Calu3 (cell line): Measurements from ENCODE around the gene MTUS2. TPM values are rescaled to one million over a fixed set of nuclear protein-coding genes. Genes with fewer than 3 reads are reported as not detected.

Experiments used
- BruUV-seq: library from RNA; stranded (reverse); fragments of 400-500 nt; replicated peaks from 2 replicates; lab custom pipeline; 2021; lab: Mats Ljungman, UMichigan
- CTCF ChIA-PET: fragments of 300-600 bp; sonication (Branson Sonifier 250); formaldehyde crosslinking; loops from one replicate; lab custom pipeline; 2022; ENCODE audit warnings: antibody characterized with exemption; lab: Charles Lee
- DNase-seq: peaks from one replicate; pipeline ENCODE4 v3.0.0; 2022
- H3K27ac Mint-ChIP-seq: one replicate; pipeline ENCODE4 v1.8.0; 2022; ENCODE audit warnings: mixed read lengths; ENCODE audit not compliant: unreplicated experiment
- H3K27me3 Mint-ChIP-seq: one replicate; pipeline ENCODE4 v1.8.0; 2022; ENCODE audit warnings: mixed read lengths; ENCODE audit not compliant: unreplicated experiment
- H3K36me3 Mint-ChIP-seq: one replicate; pipeline ENCODE4 v1.8.0; 2022; ENCODE audit warnings: mild to moderate bottlenecking, moderate library complexity, mixed read lengths; ENCODE audit not compliant: insufficient read depth, unreplicated experiment
- H3K4me1 Mint-ChIP-seq: one replicate; pipeline ENCODE4 v1.8.0; 2022; ENCODE audit warnings: mild to moderate bottlenecking, low read depth, mixed read lengths; ENCODE audit not compliant: unreplicated experiment
- H3K4me3 Mint-ChIP-seq: one replicate; pipeline ENCODE4 v1.8.0; 2022; ENCODE audit warnings: mild to moderate bottlenecking, low read depth, moderate library complexity, mixed read lengths; ENCODE audit not compliant: unreplicated experiment
- H3K9me3 Mint-ChIP-seq: one replicate; pipeline ENCODE4 v1.8.0; 2022; ENCODE audit warnings: low read depth, mixed read lengths; ENCODE audit not compliant: unreplicated experiment
- CTCF ChIP-seq: fragments of 200-600 bp; IDR thresholded peaks from one replicate; pipeline ENCODE4 v1.8.0; 2022; ENCODE audit warnings: antibody characterized with exemption; ENCODE audit not compliant: unreplicated experiment
- intact Hi-C: fragments of 100-400 bp; cut with micrococcal nuclease; formaldehyde crosslinking; loops from one replicate; pipeline ENCODE4 v1.10.0; 2022; ENCODE audit not compliant: unreplicated experiment
- total RNA-seq: library from RNA; stranded (reverse); gene quantifications from 2 replicates; pipeline ENCODE4 v1.2.3, GENCODE V29; 2022

Gene MTUS2
- total RNA-seq, 1 experiment from 2014 or later: not detected

GRCh38 chr13:29105779-29106178 lies 285.6 kb downstream of the MTUS2 start:
- intact Hi-C loops: no loop called here
- Mint-ChIP-seq H3K27ac (no peak overlapping the region), H3K36me3 (no peaks in the 10 kb centered on the region), H3K27me3 (no peaks in the 10 kb centered on the region), H3K4me1 (no peaks in the 10 kb centered on the region), H3K9me3 (peaks cover 4% of the 10 kb centered on the region), H3K4me3 (no peak overlapping the region)
- BruUV-seq: no TSS peak
- no peak for DNase-seq
- CTCF ChIA-PET: no interaction called here
- no peak for TF ChIP-seq CTCF

DNA sequence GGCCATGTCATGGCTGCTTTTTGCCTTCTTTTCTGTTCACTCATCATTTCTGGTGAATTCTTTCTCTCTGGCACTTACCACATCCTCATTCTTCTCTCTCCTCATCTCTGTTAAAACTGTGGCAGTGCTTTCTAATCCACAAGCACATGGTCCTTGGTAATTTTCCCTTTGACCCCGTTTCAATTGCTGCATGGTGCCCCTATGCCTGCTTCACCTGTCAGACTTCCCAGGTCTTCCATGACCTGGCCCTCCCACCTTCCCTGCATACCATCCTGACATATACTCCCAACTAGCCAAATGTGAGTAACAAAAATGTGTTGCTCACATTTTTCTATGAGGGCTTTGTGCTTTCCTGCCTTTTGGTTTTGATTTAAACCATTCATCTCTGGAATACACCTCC lies 286.5 kb downstream of the MTUS2 start:
- TF ChIP-seq CTCF: no peak
- BruUV-seq: no TSS peak
- Mint-ChIP-seq H3K36me3 (no peaks in the 10 kb centered on the region), H3K27ac (no peak overlapping the region), H3K4me3 (no peak overlapping the region), H3K27me3 (no peaks in the 10 kb centered on the region), H3K4me1 (no peaks in the 10 kb centered on the region), H3K9me3 (peaks cover 7% of the 10 kb centered on the region)
- CTCF ChIA-PET: no interaction called here
- intact Hi-C loops: no loop called here
- no peak for DNase-seq

GRCh38 chr13:29108068-29108786 lies 288.1 kb downstream of the MTUS2 start:
- peaks cover 12% of the 10 kb centered on the region for H3K9me3 Mint-ChIP-seq
- H3K27ac Mint-ChIP-seq: no peak overlapping the region
- H3K36me3 Mint-ChIP-seq: no peaks in the 10 kb centered on the region
- H3K4me3 Mint-ChIP-seq: no peak overlapping the region
- no peaks in the 10 kb centered on the region for H3K4me1 Mint-ChIP-seq
- no peak for DNase-seq
- no TSS peak for BruUV-seq
- no peak for TF ChIP-seq CTCF
- intact Hi-C loops: no loop called here
- H3K27me3 Mint-ChIP-seq: no peaks in the 10 kb centered on the region
- CTCF ChIA-PET: no interaction called here

DNA sequence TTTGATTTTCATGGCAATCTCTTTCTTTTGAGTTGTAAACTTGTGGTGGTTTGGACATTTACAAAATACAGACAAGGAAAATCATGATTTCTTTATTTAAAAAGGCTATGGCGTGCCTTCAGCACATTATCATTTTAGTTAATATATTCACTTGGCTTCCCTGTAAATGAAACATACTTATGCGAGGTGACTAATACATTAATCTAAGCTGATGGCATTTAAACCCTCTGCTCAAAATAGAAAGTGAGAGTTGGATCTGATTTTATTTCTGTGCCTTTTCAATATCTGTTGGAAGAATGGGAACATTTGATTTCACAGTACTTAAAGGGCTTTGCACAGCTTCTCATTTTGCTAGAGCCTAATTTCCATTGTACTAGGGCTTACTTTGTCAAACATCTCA lies 289.8 kb downstream of the MTUS2 start:
- peaks cover 14% of the 10 kb centered on the region for H3K9me3 Mint-ChIP-seq

More for the DNA sequence above, 289.8 kb downstream of the MTUS2 start:
- no peak for DNase-seq
- BruUV-seq: no TSS peak
- no peaks in the 10 kb centered on the region for H3K4me1 Mint-ChIP-seq
- H3K27me3 Mint-ChIP-seq: no peaks in the 10 kb centered on the region
- H3K4me3 Mint-ChIP-seq: no peak overlapping the region
- CTCF ChIA-PET: no interaction called here
- H3K36me3 Mint-ChIP-seq: no peaks in the 10 kb centered on the region
- no peak for TF ChIP-seq CTCF
- intact Hi-C loops: no loop called here
- H3K27ac Mint-ChIP-seq: no peak overlapping the region
